CD4-positive, alpha-beta T cell (primary cell): Measurements from ENCODE around the gene EML4. TPM values are rescaled to one million over a fixed set of nuclear protein-coding genes. Genes with fewer than 3 reads are reported as not detected.

ENCODE experiments used
- ATAC-seq: fragments of 200-7000 bp; cut with Tn5 transposase; one replicate; pipeline ENCODE4 v1.10.0; 2022; ENCODE audit warnings: mild to moderate bottlenecking; ENCODE audit not compliant: poor library complexity
- CTCF ChIA-PET: fragments of 350-600 bp; sonication (Branson Sonifier 250); formaldehyde crosslinking; loops from one replicate; lab custom pipeline; 2021; ENCODE audit warnings: antibody characterized with exemption, inconsistent platforms; lab: Charles Lee
- POLR2A ChIA-PET: fragments of 350-600 bp; sonication (Branson Sonifier 250); formaldehyde crosslinking; loops from one replicate; lab custom pipeline; 2021; ENCODE audit warnings: antibody characterized with exemption, inconsistent platforms; lab: Charles Lee
- DNase-seq, 14 experiments: peaks; one replicate each; pipeline ENCODE4 v3.0.0-alpha.2; 2013 to 2020; ENCODE audit warnings: mixed read lengths in 2 of 14
- H3K27ac ChIP-seq, 2 donors: one replicate each; pipeline versions ENCODE4 v1.5.1 to v1.7.0; 2013; ENCODE audit warnings: low read length in 2 of 2, low read depth in 1 of 2, mild to moderate bottlenecking in 1 of 2
- H3K27me3 ChIP-seq, 2 experiments: 1 replicate in 1 of 2; 2 replicates in 1 of 2; pipeline versions ENCODE4 v1.6.1 to v1.7.0; 2013; ENCODE audit warnings: low read length in 2 of 2, control low read depth in 1 of 2, mild to moderate bottlenecking in 1 of 2, moderate library complexity in 1 of 2; ENCODE audit not compliant: insufficient read depth in 2 of 2, control insufficient read depth in 1 of 2
- H3K36me3 ChIP-seq: one replicate; pipeline ENCODE4 v1.6.1; 2013; ENCODE audit warnings: low read length, control low read depth; ENCODE audit not compliant: insufficient read depth
- H3K4me1 ChIP-seq: one replicate; pipeline ENCODE4 v1.6.1; 2013; ENCODE audit warnings: low read length, control low read depth; ENCODE audit not compliant: insufficient read depth
- H3K4me3 ChIP-seq: one replicate; pipeline ENCODE4 v1.5.1; 2013; ENCODE audit warnings: mild to moderate bottlenecking, low read length, moderate library complexity
- H3K9me3 ChIP-seq, 2 experiments: 1 replicate in 1 of 2; 2 replicates in 1 of 2; pipeline versions ENCODE4 v1.6.1 to v1.7.0; 2013; ENCODE audit warnings: low read length in 2 of 2, mild to moderate bottlenecking in 2 of 2, control low read depth in 1 of 2, moderate library complexity in 1 of 2; ENCODE audit not compliant: control insufficient read depth in 1 of 2, insufficient read depth in 1 of 2
- H3K27ac Mint-ChIP-seq: one replicate; pipeline ENCODE4 v1.8.0; 2020; ENCODE audit warnings: mixed read lengths
- H3K27me3 Mint-ChIP-seq: one replicate; pipeline ENCODE4 v1.8.0; 2021; ENCODE audit warnings: mixed read lengths
- H3K36me3 Mint-ChIP-seq: one replicate; pipeline ENCODE4 v1.8.0; 2021; ENCODE audit warnings: low read depth, mixed read lengths
- H3K4me1 Mint-ChIP-seq: one replicate; pipeline ENCODE4 v1.8.0; 2021; ENCODE audit warnings: low read depth, mixed read lengths
- H3K4me3 Mint-ChIP-seq: one replicate; pipeline ENCODE4 v1.8.0; 2020; ENCODE audit warnings: mild to moderate bottlenecking, mixed read lengths
- H3K9me3 Mint-ChIP-seq: one replicate; pipeline ENCODE4 v1.8.0; 2020; ENCODE audit warnings: mixed read lengths
- CTCF ChIP-seq: fragments of 200-600 bp; IDR thresholded peaks from one replicate; pipeline ENCODE4 v1.8.0; 2022; ENCODE audit warnings: antibody characterized with exemption, mild to moderate bottlenecking
- intact Hi-C, 2 experiments: fragments of 100-400 bp; cut with DNase I in 1 of 2; cut with micrococcal nuclease in 1 of 2; formaldehyde crosslinking; loops; one replicate each; pipeline versions ENCODE4 v1.15.1 to v1.9.0; 2023 to 2025; cut with DNase I, micrococcal nuclease
- total RNA-seq, 174 experiments: library from RNA in 2 of 174; stranded (reverse) in 2 of 174; gene quantifications; one replicate each; pipeline ENCODE4 v1.2.3 and lab custom pipeline; 2021 to 2026

Gene EML4
- total RNA-seq, 2 experiments from 2014 or later: 219 to 228 TPM

GRCh38 chr2:42314892-42315468, 145.8 kb downstream of the EML4 start:
- no peaks in the 10 kb centered on the region for H3K9me3 Mint-ChIP-seq
- H3K27me3 Mint-ChIP-seq: no peaks in the 10 kb centered on the region
- POLR2A ChIA-PET: no interaction called here
- Histone ChIP-seq H3K36me3 (peaks cover 64% of the 10 kb centered on the region), H3K4me3 (no peak overlapping the region), H3K27ac (no peak overlapping the region), H3K9me3 (no peaks in the 10 kb centered on the region), H3K4me1 (peaks cover 3% of the 10 kb centered on the region), H3K27me3 (no peaks in the 10 kb centered on the region)
- DNase-seq: no peak
- ATAC-seq: no peak
- H3K4me1 Mint-ChIP-seq: peaks cover 38% of the 10 kb centered on the region
- no peak for TF ChIP-seq CTCF
- intact Hi-C loops: no loop called here
- H3K27ac Mint-ChIP-seq: peak overlapping the region; percentile 10
- CTCF ChIA-PET: no interaction called here
- H3K4me3 Mint-ChIP-seq: no peak overlapping the region
- peaks cover 82% of the 10 kb centered on the region for H3K36me3 Mint-ChIP-seq

GRCh38 chr2:42315844-42316470, 146.8 kb downstream of the EML4 start:
- peaks cover 70% of the 10 kb centered on the region for H3K36me3 ChIP-seq
- intact Hi-C loops: no loop called here
- H3K4me3 ChIP-seq: no peak overlapping the region
- no peaks in the 10 kb centered on the region for H3K27me3 ChIP-seq
- no peak for TF ChIP-seq CTCF
- no peak overlapping the region for H3K4me3 Mint-ChIP-seq
- DNase-seq: no peak
- no peaks in the 10 kb centered on the region for H3K9me3 Mint-ChIP-seq
- peaks cover 85% of the 10 kb centered on the region for H3K36me3 Mint-ChIP-seq
- H3K4me1 Mint-ChIP-seq: peaks cover 43% of the 10 kb centered on the region
- no peak for ATAC-seq
- POLR2A ChIA-PET: interaction anchor here (0.7 kb wide), 1 partner anchor 43 kb away, joined by 3 read pairs; no protein-coding TSS in a partner anchor
- H3K27me3 Mint-ChIP-seq: no peaks in the 10 kb centered on the region
- H3K27ac Mint-ChIP-seq: peak overlapping the region; percentile 81
- H3K4me1 ChIP-seq: peaks cover 3% of the 10 kb centered on the region
- CTCF ChIA-PET: no interaction called here
- no peaks in the 10 kb centered on the region for H3K9me3 ChIP-seq
- no peak overlapping the region for H3K27ac ChIP-seq

DNA sequence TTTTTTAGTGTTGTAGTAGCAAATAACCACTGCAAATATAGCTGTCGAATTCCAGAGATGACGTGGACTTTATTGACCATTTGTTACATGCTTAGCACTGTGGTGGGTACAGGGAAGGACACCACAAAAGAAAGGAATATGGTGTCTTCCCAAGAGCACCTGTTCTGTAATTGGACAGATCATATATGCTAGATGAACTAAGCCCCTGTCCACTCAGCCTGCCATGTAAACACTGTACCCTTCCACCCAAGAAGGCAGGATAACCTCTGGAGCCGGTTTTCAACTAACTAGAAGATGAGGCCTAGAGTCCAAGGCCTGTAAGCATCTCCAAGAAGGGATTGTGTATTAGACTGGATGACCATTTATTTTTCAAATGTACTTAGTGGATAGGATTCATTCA, 147.8 kb downstream of the EML4 start:
- H3K4me1 Mint-ChIP-seq: peaks cover 50% of the 10 kb centered on the region
- ChIA-PET POLR2A (no interaction called here), CTCF (no interaction called here)
- H3K36me3 Mint-ChIP-seq: peaks cover 90% of the 10 kb centered on the region
- no peak overlapping the region for H3K4me3 Mint-ChIP-seq
- Histone ChIP-seq H3K27me3 (no peaks in the 10 kb centered on the region), H3K27ac (peak overlapping the region in 1 of 2 donors; percentile 38), H3K4me1 (peaks cover 8% of the 10 kb centered on the region), H3K4me3 (no peak overlapping the region), H3K36me3 (peaks cover 67% of the 10 kb centered on the region), H3K9me3 (no peaks in the 10 kb centered on the region)
- H3K9me3 Mint-ChIP-seq: no peaks in the 10 kb centered on the region
- DNase-seq (no peak), ATAC-seq (no peak)
- no peak for TF ChIP-seq CTCF
- intact Hi-C loops: no loop called here
- peak overlapping the region; percentile 81 for H3K27ac Mint-ChIP-seq
- H3K27me3 Mint-ChIP-seq: no peaks in the 10 kb centered on the region
